ENCODE data around the gene UGGT1. TPM values are rescaled to one million over a fixed set of nuclear protein-coding genes. Genes with fewer than 3 reads are reported as not detected.

UGGT1 gene
- total RNA-seq, 1 donor from 2014 or later: 58.7 TPM

- no peak overlapping the region for H3K27ac Mint-ChIP-seq (ENCODE audit: unreplicated experiment)
- no peaks in the 10 kb centered on the region for H3K4me1 Mint-ChIP-seq
- peaks cover 20% of the 10 kb centered on the region for H3K36me3 Mint-ChIP-seq (ENCODE audit: low read depth)
- H3K27me3 Mint-ChIP-seq (ENCODE audit: low read depth): no peaks in the 10 kb centered on the region
- DNase-seq (ENCODE audit: low read depth, low spot score): no peak
- no peak for TF ChIP-seq CTCF (conservative IDR thresholded peaks at IDR 0.05)
- H3K9me3 Mint-ChIP-seq: no peaks in the 10 kb centered on the region
- no peak overlapping the region for H3K4me3 Mint-ChIP-seq
Observed at GRCh38 chr2:128158176-128158575, 67.2 kb downstream of the UGGT1 start.

GRCh38 chr2:128159437-128159836 lies 68.4 kb downstream of the UGGT1 start:
- H3K27ac Mint-ChIP-seq (ENCODE audit: unreplicated experiment): no peak overlapping the region
- no peak for TF ChIP-seq CTCF (conservative IDR thresholded peaks at IDR 0.05)
- no peaks in the 10 kb centered on the region for H3K27me3 Mint-ChIP-seq (ENCODE audit: low read depth)
- no peaks in the 10 kb centered on the region for H3K9me3 Mint-ChIP-seq
- DNase-seq (ENCODE audit: low read depth, low spot score): no peak
- H3K36me3 Mint-ChIP-seq (ENCODE audit: low read depth): peaks cover 20% of the 10 kb centered on the region
- no peaks in the 10 kb centered on the region for H3K4me1 Mint-ChIP-seq
- no peak overlapping the region for H3K4me3 Mint-ChIP-seq

- H3K36me3 Mint-ChIP-seq (ENCODE audit: low read depth): peaks cover 17% of the 10 kb centered on the region
- no peak for TF ChIP-seq CTCF (conservative IDR thresholded peaks at IDR 0.05)
- DNase-seq (ENCODE audit: low read depth, low spot score): no peak
- no peaks in the 10 kb centered on the region for H3K4me1 Mint-ChIP-seq
- no peaks in the 10 kb centered on the region for H3K9me3 Mint-ChIP-seq
- no peak overlapping the region for H3K4me3 Mint-ChIP-seq
- H3K27me3 Mint-ChIP-seq (ENCODE audit: low read depth): no peaks in the 10 kb centered on the region
- H3K27ac Mint-ChIP-seq (ENCODE audit: unreplicated experiment): no peak overlapping the region
Observed at GRCh38 chr2:128160616-128161275, 69.7 kb downstream of the UGGT1 start.

- Mint-ChIP-seq H3K4me1 (no peaks in the 10 kb centered on the region), H3K4me3 (no peak overlapping the region), H3K9me3 (no peaks in the 10 kb centered on the region), H3K27me3 (ENCODE audit: low read depth) (no peaks in the 10 kb centered on the region), H3K27ac (ENCODE audit: unreplicated experiment) (no peak overlapping the region), H3K36me3 (ENCODE audit: low read depth) (peaks cover 13% of the 10 kb centered on the region)
- TF ChIP-seq CTCF (conservative IDR thresholded peaks at IDR 0.05): no peak
- DNase-seq (ENCODE audit: low read depth, low spot score): no peak
Observed at GRCh38 chr2:128162266-128162665, 71.3 kb downstream of the UGGT1 start.

GRCh38 chr2:128164311-128164710 lies 73.3 kb downstream of the UGGT1 start:
- H3K27ac Mint-ChIP-seq (ENCODE audit: unreplicated experiment): no peak overlapping the region
- no peaks in the 10 kb centered on the region for H3K27me3 Mint-ChIP-seq (ENCODE audit: low read depth)
- peaks cover under 1% of the 10 kb centered on the region for H3K4me1 Mint-ChIP-seq
- no peaks in the 10 kb centered on the region for H3K9me3 Mint-ChIP-seq
- H3K4me3 Mint-ChIP-seq: no peak overlapping the region
- DNase-seq (ENCODE audit: low read depth, low spot score): no peak
- TF ChIP-seq CTCF (conservative IDR thresholded peaks at IDR 0.05): no peak
- peaks cover 8% of the 10 kb centered on the region for H3K36me3 Mint-ChIP-seq (ENCODE audit: low read depth)

Data from neural crest cell (in vitro differentiated cells).